HepG2 (cell line): Measurements from ENCODE around the gene TRIO. TPM values are rescaled to one million over a fixed set of nuclear protein-coding genes. Genes with fewer than 3 reads are reported as not detected.

Experiments used
- ATAC-seq: fragments of 200-7000 bp; cut with Tn5 transposase; 3 replicates; pipeline ENCODE4 v1.9.1; 2020; ENCODE audit warnings: mild to moderate bottlenecking, moderate library complexity
- BruUV-seq: library from RNA; stranded (reverse); fragments of 400-500 nt; replicated peaks from 2 replicates; lab custom pipeline; 2021; lab: Mats Ljungman, UMichigan
- CTCF ChIA-PET: fragments of 300-600 bp; formaldehyde crosslinking; extraction: SDS; loops from one replicate; lab custom pipeline; 2021; ENCODE audit warnings: low total read pairs, inconsistent platforms, low intra/inter-chr PET ratio; lab: Yijun Ruan, JAX
- POLR2A ChIA-PET: fragments of 350-600 bp; sonication (Branson Sonifier 250); formaldehyde crosslinking; loops from one replicate; lab custom pipeline; 2020; ENCODE audit warnings: antibody characterized with exemption, inconsistent platforms; lab: Yijun Ruan, JAX
- DNase-seq: peaks from one replicate; pipeline ENCODE4 v3.0.0-alpha.2; 2015; ENCODE audit warnings: low spot score
- FAIRE-seq: peaks from 3 replicates; lab custom pipeline; 2011; peaks lifted over from hg19 to GRCh38; lab: Jason Lieb, UNC
- H2AFZ ChIP-seq: one replicate; pipeline ENCODE4 v1.6.1; 2011; ENCODE audit warnings: low read length, inconsistent platforms
- H3K27ac ChIP-seq: fragments of 300-600 bp; 3 replicates; pipeline ENCODE4 v1.8.0; 2011; ENCODE audit warnings: mixed run types, mild to moderate bottlenecking, mixed read lengths, low read length, inconsistent platforms; ENCODE audit not compliant: insufficient read depth; ENCODE audit errors: extremely low read length
- H3K27me3 ChIP-seq, 2 experiments: fragments of 200-600 bp in 1 of 2; 2 replicates in 1 of 2; 3 replicates in 1 of 2; pipeline versions ENCODE4 v1.6.0 to v1.8.0; 2011; ENCODE audit warnings: low read length in 2 of 2, mild to moderate bottlenecking in 2 of 2, moderate library complexity in 2 of 2, inconsistent platforms in 1 of 2; ENCODE audit not compliant: insufficient read depth in 2 of 2, control insufficient read depth in 1 of 2
- H3K36me3 ChIP-seq, 2 experiments: fragments of 200-600 bp in 1 of 2; replicated peaks in 1 of 2; 2 replicates in 1 of 2; 3 replicates in 1 of 2; pipeline versions ENCODE4 v1.5.1 to v1.8.0; 2011; ENCODE audit warnings: low read length in 2 of 2, inconsistent platforms in 1 of 2; ENCODE audit not compliant: insufficient read depth in 2 of 2, control insufficient read depth in 1 of 2
- H3K4me1 ChIP-seq: 2 replicates; pipeline ENCODE4 v1.5.1; 2012; ENCODE audit warnings: low read length, inconsistent platforms; ENCODE audit not compliant: insufficient read depth
- H3K4me2 ChIP-seq: 2 replicates; pipeline ENCODE4 v1.6.0; 2011; ENCODE audit warnings: low read depth, low read length, inconsistent platforms
- H3K4me3 ChIP-seq, 3 experiments: fragments of 200-600 bp in 1 of 3; sonication (generic), shearing (Covaris generic) in 1 of 3; replicated peaks in 1 of 3; 2 replicates each; pipeline ENCODE4 v1.5.1; 2011 to 2016; ENCODE audit warnings: low read length in 3 of 3, inconsistent platforms in 2 of 3, low read depth in 2 of 3, mild to moderate bottlenecking in 2 of 3, control low read depth in 1 of 3, mixed read lengths in 1 of 3; ENCODE audit not compliant: insufficient read depth in 1 of 3
- H3K79me2 ChIP-seq: one replicate; pipeline ENCODE4 v1.6.1; 2011; ENCODE audit warnings: low read length, inconsistent platforms; ENCODE audit not compliant: insufficient read depth
- H3K9ac ChIP-seq: 2 replicates; pipeline ENCODE4 v1.6.0; 2011; ENCODE audit warnings: mild to moderate bottlenecking, low read depth, low read length, inconsistent platforms; ENCODE audit not compliant: insufficient read depth
- H3K9me3 ChIP-seq: 2 replicates; pipeline ENCODE4 v1.5.1; 2012; ENCODE audit warnings: mild to moderate bottlenecking, low read length
- H4K20me1 ChIP-seq: 2 replicates; pipeline ENCODE4 v1.6.0; 2011; ENCODE audit warnings: inconsistent platforms, mild to moderate bottlenecking, low read length, moderate library complexity; ENCODE audit not compliant: insufficient read depth
- DMAP1 ChIP-seq: IDR thresholded peaks from 2 replicates; pipeline ENCODE4 v1.6.1; 2016
- ELF3 ChIP-seq: IDR thresholded peaks from 2 replicates; pipeline ENCODE4 v1.6.1; 2016; ENCODE audit warnings: missing genetic modification reagents, missing compliant biosample characterization
- HNF4G ChIP-seq, 2 experiments: sonication (generic) in 1 of 2; formaldehyde crosslinking in 1 of 2; IDR thresholded peaks; 2 replicates each; pipeline versions ENCODE4 v1.4.0 to v1.6.1; 2011 to 2020; ENCODE audit warnings: borderline replicate concordance in 2 of 2, low read depth in 2 of 2, mild to moderate bottlenecking in 2 of 2, low read length in 1 of 2, missing genetic modification reagents in 1 of 2, moderate library complexity in 1 of 2
- JARID2 ChIP-seq: sonication (generic); formaldehyde crosslinking; IDR thresholded peaks from 2 replicates; pipeline ENCODE4 v1.8.1; 2023; ENCODE audit warnings: missing genetic modification reagents, inconsistent platforms; ENCODE audit not compliant: insufficient replicate concordance
- PAWR ChIP-seq: sonication (generic); formaldehyde crosslinking; IDR thresholded peaks from 2 replicates; pipeline ENCODE4 v1.4.0; 2020; ENCODE audit warnings: missing genetic modification reagents, mild to moderate bottlenecking, borderline replicate concordance
- RBM22 ChIP-seq: fragments of 200-400 bp; formaldehyde crosslinking; optimal IDR thresholded peaks from 2 replicates; pipeline ENCODE3; 2017; ENCODE audit warnings: mild to moderate bottlenecking, low read length, moderate library complexity
- ZNF282 ChIP-seq: fragments of 450-650 bp; IDR thresholded peaks from 2 replicates; pipeline ENCODE4 v1.6.1; 2018; ENCODE audit not compliant: partially characterized antibody
- ZNF567 ChIP-seq: sonication (generic); formaldehyde crosslinking; IDR thresholded peaks from 2 replicates; pipeline ENCODE4 v1.8.1; 2023; ENCODE audit warnings: mild to moderate bottlenecking, missing genetic modification reagents, borderline replicate concordance
- ZNF614 ChIP-seq: IDR thresholded peaks from 2 replicates; pipeline ENCODE4 v1.6.1; 2018; ENCODE audit warnings: missing biosample characterization, missing genetic modification reagents, inconsistent platforms, borderline replicate concordance
- WGBS: methylation state at CpG from one replicate; pipeline ENCODE4 v1.1.6; 2017; ENCODE audit warnings: low lambda C conversion rate; 5-methylcytosine and 5-hydroxymethylcytosine counted together
- in situ Hi-C: cut with HindIII; loops from 2 replicates; pipeline ENCODE4 v1.10.0; 2017; ENCODE audit warnings: low pct_unique_long_range_greater_than_20kb; ENCODE audit not compliant: extremely low pct_ligation_motif_present
- intact Hi-C: fragments of 100-400 bp; cut with micrococcal nuclease; formaldehyde crosslinking; loops from one replicate; pipeline ENCODE4 v1.10.0; 2022; ENCODE audit not compliant: unreplicated experiment
- polyA plus RNA-seq, 8 experiments: library from polyadenylated mRNA; depleted of rRNA in 3 of 8; stranded (reverse) in 7 of 8; unstranded in 1 of 8; fragments of >200 nt; fragmentation: Illumina TruSeq in 4 of 8; extraction: Trizol in 4 of 8; gene quantifications; 2 replicates each; pipeline versions ENCODE4 v1.2.1 to v1.2.3, GENCODE V29; 2011 to 2016; ENCODE audit warnings: low read depth in 4 of 8, missing spikeins in 1 of 8, mixed read lengths in 1 of 8; ENCODE audit not compliant: insufficient read depth in 1 of 8
- total RNA-seq, 5 experiments: library from RNA; depleted of rRNA; stranded (reverse); fragments of >200 nt; fragmentation: Illumina TruSeq; extraction: Trizol; gene quantifications; 2 replicates each; pipeline ENCODE4 v1.2.3, GENCODE V29; 2016; ENCODE audit warnings: low read depth in 1 of 5
- TF ChIP-seq, protein P1 (sequence below): sonication (generic); formaldehyde crosslinking; IDR thresholded peaks from 2 replicates; pipeline ENCODE4 v1.8.0; 2022; ENCODE audit warnings: missing genetic modification reagents, mild to moderate bottlenecking, inconsistent platforms, borderline replicate concordance
- TF ChIP-seq, protein P2 (sequence below): sonication (generic); formaldehyde crosslinking; IDR thresholded peaks from 2 replicates; pipeline ENCODE4 v1.9.0; 2021; ENCODE audit warnings: mild to moderate bottlenecking, missing genetic modification reagents
- TF ChIP-seq, protein P3 (sequence below): IDR thresholded peaks from 2 replicates; pipeline ENCODE4 v1.6.1; 2016

The TRIO gene
- total and polyA plus RNA-seq, 2 of the 13 experiments (the other 11 are each of a cell fraction or from before 2014, with no cell fraction given), result 45.2 to 45.9 TPM

DNA sequence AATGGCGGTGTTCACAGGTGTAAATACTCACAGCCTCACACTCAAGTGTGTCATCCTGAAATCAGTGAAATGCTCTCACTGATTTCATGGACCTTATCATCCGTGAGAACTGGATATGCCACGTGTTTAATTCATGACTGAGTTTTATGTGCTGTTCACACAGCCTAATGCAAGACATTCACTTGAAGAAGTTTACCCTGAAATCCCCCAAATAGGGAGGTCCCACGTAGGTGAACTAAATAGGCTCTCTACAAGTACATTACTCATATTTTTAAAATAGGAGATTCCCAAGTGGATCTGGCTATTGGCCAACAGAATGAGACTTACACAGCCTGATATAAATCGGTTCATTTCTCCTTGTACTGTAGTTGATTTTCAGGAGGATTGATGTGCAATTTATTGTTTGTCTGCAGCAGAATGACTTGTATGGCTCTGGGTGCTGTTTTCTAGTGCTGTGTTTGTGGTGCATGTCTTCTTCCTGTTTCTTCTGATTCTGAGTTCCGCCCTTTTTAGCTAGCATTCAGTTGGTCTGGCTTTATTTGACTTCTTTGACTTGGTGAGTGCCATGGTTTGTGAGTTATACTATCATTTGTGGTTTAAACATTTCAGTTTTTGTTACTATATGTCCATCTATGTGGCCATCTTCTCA is 25.1 kb downstream of the TRIO start:
- H3K4me2 ChIP-seq, result peak overlapping the region; percentile 67
- H3K9ac ChIP-seq, result peak overlapping the region; percentile 20; the same call in 1 of the 2 replicates
- FAIRE-seq (no peak), DNase-seq (no peak), ATAC-seq (peak; percentile 63)
- peaks cover 99% of the 10 kb centered on the region for H3K79me2 ChIP-seq
- H2AFZ ChIP-seq, result no peak overlapping the region
- intact Hi-C loops, result loop anchor here (1.0 kb wide), 1 partner anchor 19 kb away; no protein-coding TSS in a partner anchor
- no peaks in the 10 kb centered on the region for H3K36me3 ChIP-seq
- peaks cover 44% of the 10 kb centered on the region for H4K20me1 ChIP-seq
- no peaks in the 10 kb centered on the region for H3K27me3 ChIP-seq
- H3K4me3 ChIP-seq, result peak overlapping the region; percentile 12 to 29 (median 25); a peak in 4 of 6 replicates
- TF ChIP-seq RBM22 (peak; percentile 14), PAWR (no peak), JARID2 (CRISPR knock-in tag) (no peak), ZNF567 (0 out of 2 replicates have a peak, but pooled peaks have one; percentile 69), HNF4G (IDR thresholded peaks at IDR 0.05; ENCODE audit: borderline replicate concordance, low read depth, low read length) (no peak), HNF4G (CRISPR knock-in tag; IDR thresholded peaks at IDR 0.05; ENCODE audit: borderline replicate concordance, low read depth) (0 out of 2 replicates have a peak, but pooled peaks have one; percentile 15), DMAP1 (CRISPR knock-in tag) (peak; percentile 37; the same call in 1 of the 2 replicates), ZNF282 (no peak), ZNF614 (0 out of 2 replicates have a peak, but pooled peaks have one; percentile 25), ELF3 (CRISPR knock-in tag) (peak; percentile 44; the same call in 1 of the 2 replicates)
- TF ChIP-seq, protein P1, sequence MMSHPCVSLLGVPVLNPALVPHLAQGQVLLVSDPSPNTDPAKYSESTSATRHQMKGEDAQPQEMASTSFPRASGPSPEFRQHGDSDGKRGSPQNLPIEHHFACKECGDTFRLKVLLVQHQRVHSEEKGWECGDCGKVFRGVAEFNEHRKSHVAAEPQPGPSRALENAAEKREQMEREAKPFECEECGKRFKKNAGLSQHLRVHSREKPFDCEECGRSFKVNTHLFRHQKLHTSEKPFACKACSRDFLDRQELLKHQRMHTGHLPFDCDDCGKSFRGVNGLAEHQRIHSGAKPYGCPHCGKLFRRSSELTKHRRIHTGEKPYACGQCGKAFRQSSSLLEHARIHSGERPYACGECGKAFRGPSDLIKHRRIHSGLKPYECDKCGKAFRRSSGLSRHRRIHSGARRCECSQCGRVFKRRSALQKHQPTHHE, result no peak
- TF ChIP-seq, protein P2, sequence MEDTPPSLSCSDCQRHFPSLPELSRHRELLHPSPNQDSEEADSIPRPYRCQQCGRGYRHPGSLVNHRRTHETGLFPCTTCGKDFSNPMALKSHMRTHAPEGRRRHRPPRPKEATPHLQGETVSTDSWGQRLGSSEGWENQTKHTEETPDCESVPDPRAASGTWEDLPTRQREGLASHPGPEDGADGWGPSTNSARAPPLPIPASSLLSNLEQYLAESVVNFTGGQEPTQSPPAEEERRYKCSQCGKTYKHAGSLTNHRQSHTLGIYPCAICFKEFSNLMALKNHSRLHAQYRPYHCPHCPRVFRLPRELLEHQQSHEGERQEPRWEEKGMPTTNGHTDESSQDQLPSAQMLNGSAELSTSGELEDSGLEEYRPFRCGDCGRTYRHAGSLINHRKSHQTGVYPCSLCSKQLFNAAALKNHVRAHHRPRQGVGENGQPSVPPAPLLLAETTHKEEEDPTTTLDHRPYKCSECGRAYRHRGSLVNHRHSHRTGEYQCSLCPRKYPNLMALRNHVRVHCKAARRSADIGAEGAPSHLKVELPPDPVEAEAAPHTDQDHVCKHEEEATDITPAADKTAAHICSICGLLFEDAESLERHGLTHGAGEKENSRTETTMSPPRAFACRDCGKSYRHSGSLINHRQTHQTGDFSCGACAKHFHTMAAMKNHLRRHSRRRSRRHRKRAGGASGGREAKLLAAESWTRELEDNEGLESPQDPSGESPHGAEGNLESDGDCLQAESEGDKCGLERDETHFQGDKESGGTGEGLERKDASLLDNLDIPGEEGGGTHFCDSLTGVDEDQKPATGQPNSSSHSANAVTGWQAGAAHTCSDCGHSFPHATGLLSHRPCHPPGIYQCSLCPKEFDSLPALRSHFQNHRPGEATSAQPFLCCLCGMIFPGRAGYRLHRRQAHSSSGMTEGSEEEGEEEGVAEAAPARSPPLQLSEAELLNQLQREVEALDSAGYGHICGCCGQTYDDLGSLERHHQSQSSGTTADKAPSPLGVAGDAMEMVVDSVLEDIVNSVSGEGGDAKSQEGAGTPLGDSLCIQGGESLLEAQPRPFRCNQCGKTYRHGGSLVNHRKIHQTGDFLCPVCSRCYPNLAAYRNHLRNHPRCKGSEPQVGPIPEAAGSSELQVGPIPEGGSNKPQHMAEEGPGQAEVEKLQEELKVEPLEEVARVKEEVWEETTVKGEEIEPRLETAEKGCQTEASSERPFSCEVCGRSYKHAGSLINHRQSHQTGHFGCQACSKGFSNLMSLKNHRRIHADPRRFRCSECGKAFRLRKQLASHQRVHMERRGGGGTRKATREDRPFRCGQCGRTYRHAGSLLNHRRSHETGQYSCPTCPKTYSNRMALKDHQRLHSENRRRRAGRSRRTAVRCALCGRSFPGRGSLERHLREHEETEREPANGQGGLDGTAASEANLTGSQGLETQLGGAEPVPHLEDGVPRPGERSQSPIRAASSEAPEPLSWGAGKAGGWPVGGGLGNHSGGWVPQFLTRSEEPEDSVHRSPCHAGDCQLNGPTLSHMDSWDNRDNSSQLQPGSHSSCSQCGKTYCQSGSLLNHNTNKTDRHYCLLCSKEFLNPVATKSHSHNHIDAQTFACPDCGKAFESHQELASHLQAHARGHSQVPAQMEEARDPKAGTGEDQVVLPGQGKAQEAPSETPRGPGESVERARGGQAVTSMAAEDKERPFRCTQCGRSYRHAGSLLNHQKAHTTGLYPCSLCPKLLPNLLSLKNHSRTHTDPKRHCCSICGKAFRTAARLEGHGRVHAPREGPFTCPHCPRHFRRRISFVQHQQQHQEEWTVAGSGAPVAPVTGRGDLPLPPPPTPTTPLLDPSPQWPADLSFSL (CRISPR knock-in tag), result 0 out of 2 replicates have a peak, but pooled peaks have one; percentile 26
- TF ChIP-seq, protein P3, sequence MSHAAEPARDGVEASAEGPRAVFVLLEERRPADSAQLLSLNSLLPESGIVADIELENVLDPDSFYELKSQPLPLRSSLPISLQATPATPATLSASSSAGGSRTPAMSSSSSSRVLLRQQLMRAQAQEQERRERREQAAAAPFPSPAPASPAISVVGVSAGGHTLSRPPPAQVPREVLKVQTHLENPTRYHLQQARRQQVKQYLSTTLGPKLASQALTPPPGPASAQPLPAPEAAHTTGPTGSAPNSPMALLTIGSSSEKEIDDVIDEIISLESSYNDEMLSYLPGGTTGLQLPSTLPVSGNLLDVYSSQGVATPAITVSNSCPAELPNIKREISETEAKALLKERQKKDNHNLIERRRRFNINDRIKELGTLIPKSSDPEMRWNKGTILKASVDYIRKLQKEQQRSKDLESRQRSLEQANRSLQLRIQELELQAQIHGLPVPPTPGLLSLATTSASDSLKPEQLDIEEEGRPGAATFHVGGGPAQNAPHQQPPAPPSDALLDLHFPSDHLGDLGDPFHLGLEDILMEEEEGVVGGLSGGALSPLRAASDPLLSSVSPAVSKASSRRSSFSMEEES (CRISPR knock-in tag), result 0 out of 2 replicates have a peak, but pooled peaks have one; percentile 29
- POLR2A ChIA-PET, result interaction anchor here (0.8 to 1.8 kb wide), 7 partner anchors 11 to 46 kb away, joined by 3 to 7 read pairs (median 3); no protein-coding TSS in a partner anchor
- in situ Hi-C loops, result loop anchor here (5.0 kb wide), 1 partner anchor 44 kb away; no protein-coding TSS in a partner anchor
- H3K4me1 ChIP-seq, result peaks cover 96% of the 10 kb centered on the region
- BruUV-seq, result no TSS peak
- H3K9me3 ChIP-seq, result no peaks in the 10 kb centered on the region; the same call in 1 of the 2 replicates
- CTCF ChIA-PET, result no interaction called here
- H3K27ac ChIP-seq, result peak overlapping the region; percentile 60
- 41% methylated on average over 6 of the region's 6 CpGs for WGBS
